Erythroblast (primary cell): ENCODE measurements around the gene NELL1.

Source experiments
- GATA1 ChIP-seq: IDR thresholded peaks from 2 replicates; pipeline ENCODE4 v1.6.1; 2011; ENCODE audit warnings: low read depth, mild to moderate bottlenecking, control low read depth, low read length, moderate library complexity
- POLR2A ChIP-seq: IDR thresholded peaks from 2 replicates; pipeline ENCODE4 v1.6.1; 2011; ENCODE audit warnings: mild to moderate bottlenecking, low read length

DNA sequence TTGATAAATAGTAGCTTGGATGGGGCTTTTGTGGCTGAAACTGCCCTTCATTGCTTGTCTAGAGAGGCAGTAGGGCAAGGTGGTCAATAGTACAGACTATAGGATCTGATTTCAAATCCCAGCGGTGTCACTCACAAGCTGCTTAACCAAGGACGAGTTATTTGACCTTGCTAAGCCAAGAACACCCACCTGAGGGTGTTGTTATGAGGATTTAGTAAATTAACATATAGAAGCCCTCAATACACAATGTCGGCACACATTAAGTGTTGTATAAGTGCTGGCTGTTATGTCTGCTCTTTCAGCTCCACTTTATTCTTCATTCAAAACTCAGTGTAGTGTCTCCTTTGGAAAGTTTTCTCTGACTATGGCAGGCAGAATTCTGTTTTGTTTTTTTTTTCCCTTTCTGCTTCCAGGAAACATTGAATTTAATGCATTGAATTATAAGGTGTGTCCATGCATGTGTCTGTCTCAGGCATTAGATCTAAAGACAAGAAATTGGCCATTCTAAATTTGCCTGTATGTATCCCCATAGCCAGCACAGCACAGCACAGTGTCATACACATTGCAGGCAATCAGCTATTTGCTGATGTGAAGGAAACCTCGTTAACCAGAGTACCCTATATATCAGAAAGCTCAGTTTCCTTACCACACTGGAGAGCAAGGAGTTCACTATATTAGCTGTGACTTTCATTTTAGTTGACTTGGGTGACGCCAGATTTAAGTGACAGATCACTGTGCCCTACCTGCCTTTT is 212.1 kb downstream of the NELL1 start:
- TF ChIP-seq POLR2A (no peak), GATA1 (no peak)
